ENCODE measurements around the gene RTL10. TPM values are rescaled to one million over a fixed set of nuclear protein-coding genes. Genes with fewer than 3 reads are reported as not detected.

Gene RTL10
- total RNA-seq, 1 experiment from 2014 or later: 21.5 TPM

GRCh38 chr22:19854778-19855503 lies at the start of gene RTL10, which contains the start of gene GNB1L (continued):
- no peak; the same call in 1 of the 2 replicates for TF ChIP-seq ESRRA (CRISPR knock-in tag; IDR thresholded peaks at IDR 0.05; ENCODE audit: borderline replicate concordance)
- TF ChIP-seq PREB (CRISPR knock-in tag; IDR thresholded peaks at IDR 0.05; ENCODE audit: borderline replicate concordance): no peak
- TF ChIP-seq ZNF317 (CRISPR knock-in tag; IDR thresholded peaks at IDR 0.05; ENCODE audit: borderline replicate concordance, low read depth): no peak; the same call in 1 of the 2 replicates
- peak; percentile 19; the same call in 1 of the 2 replicates for TF ChIP-seq PRDM15 (CRISPR knock-in tag; IDR thresholded peaks at IDR 0.05)
- TF ChIP-seq GTF2I (CRISPR knock-in tag; conservative IDR thresholded peaks at IDR 0.05): no peak
- peak; percentile 93 for TF ChIP-seq FOXK1 (CRISPR knock-in tag; IDR thresholded peaks at IDR 0.05)
- peak; percentile 34 for TF ChIP-seq NFYB (CRISPR knock-in tag; conservative IDR thresholded peaks at IDR 0.05; ENCODE audit: low read depth)
- peak; percentile 95 for TF ChIP-seq ZNF232 (CRISPR knock-in tag; IDR thresholded peaks at IDR 0.05)
- TF ChIP-seq ZNF396 (CRISPR knock-in tag; IDR thresholded peaks at IDR 0.05; ENCODE audit: borderline replicate concordance): no peak
- peak; percentile 35; the same call in 1 of the 2 replicates for TF ChIP-seq ZNF281 (CRISPR knock-in tag; IDR thresholded peaks at IDR 0.05)
- TF ChIP-seq, protein P1, sequence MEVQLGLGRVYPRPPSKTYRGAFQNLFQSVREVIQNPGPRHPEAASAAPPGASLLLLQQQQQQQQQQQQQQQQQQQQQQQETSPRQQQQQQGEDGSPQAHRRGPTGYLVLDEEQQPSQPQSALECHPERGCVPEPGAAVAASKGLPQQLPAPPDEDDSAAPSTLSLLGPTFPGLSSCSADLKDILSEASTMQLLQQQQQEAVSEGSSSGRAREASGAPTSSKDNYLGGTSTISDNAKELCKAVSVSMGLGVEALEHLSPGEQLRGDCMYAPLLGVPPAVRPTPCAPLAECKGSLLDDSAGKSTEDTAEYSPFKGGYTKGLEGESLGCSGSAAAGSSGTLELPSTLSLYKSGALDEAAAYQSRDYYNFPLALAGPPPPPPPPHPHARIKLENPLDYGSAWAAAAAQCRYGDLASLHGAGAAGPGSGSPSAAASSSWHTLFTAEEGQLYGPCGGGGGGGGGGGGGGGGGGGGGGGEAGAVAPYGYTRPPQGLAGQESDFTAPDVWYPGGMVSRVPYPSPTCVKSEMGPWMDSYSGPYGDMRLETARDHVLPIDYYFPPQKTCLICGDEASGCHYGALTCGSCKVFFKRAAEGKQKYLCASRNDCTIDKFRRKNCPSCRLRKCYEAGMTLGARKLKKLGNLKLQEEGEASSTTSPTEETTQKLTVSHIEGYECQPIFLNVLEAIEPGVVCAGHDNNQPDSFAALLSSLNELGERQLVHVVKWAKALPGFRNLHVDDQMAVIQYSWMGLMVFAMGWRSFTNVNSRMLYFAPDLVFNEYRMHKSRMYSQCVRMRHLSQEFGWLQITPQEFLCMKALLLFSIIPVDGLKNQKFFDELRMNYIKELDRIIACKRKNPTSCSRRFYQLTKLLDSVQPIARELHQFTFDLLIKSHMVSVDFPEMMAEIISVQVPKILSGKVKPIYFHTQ (CRISPR knock-in tag; IDR thresholded peaks at IDR 0.05): no peak
- no peak for TF ChIP-seq CBFB (CRISPR knock-in tag; IDR thresholded peaks at IDR 0.05; ENCODE audit: low read depth)
- no peak for TF ChIP-seq ZBTB21 (CRISPR knock-in tag; IDR thresholded peaks at IDR 0.05; ENCODE audit: borderline replicate concordance)
- peak; percentile 98 for TF ChIP-seq MAX (CRISPR knock-in tag; IDR thresholded peaks at IDR 0.05)
- TF ChIP-seq, protein P2, sequence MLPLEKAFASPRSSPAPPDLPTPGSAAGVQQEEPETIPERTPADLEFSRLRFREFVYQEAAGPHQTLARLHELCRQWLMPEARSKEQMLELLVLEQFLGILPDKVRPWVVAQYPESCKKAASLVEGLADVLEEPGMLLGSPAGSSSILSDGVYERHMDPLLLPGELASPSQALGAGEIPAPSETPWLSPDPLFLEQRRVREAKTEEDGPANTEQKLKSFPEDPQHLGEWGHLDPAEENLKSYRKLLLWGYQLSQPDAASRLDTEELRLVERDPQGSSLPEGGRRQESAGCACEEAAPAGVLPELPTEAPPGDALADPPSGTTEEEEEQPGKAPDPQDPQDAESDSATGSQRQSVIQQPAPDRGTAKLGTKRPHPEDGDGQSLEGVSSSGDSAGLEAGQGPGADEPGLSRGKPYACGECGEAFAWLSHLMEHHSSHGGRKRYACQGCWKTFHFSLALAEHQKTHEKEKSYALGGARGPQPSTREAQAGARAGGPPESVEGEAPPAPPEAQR (CRISPR knock-in tag; IDR thresholded peaks at IDR 0.05): no peak
- TF ChIP-seq, protein P3, sequence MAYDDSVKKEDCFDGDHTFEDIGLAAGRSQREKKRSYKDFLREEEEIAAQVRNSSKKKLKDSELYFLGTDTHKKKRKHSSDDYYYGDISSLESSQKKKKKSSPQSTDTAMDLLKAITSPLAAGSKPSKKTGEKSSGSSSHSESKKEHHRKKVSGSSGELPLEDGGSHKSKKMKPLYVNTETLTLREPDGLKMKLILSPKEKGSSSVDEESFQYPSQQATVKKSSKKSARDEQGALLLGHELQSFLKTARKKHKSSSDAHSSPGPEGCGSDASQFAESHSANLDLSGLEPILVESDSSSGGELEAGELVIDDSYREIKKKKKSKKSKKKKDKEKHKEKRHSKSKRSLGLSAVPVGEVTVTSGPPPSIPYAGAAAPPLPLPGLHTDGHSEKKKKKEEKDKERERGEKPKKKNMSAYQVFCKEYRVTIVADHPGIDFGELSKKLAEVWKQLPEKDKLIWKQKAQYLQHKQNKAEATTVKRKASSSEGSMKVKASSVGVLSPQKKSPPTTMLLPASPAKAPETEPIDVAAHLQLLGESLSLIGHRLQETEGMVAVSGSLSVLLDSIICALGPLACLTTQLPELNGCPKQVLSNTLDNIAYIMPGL (CRISPR knock-in tag; IDR thresholded peaks at IDR 0.05): peak; percentile 86
- no peak for TF ChIP-seq ZNF416 (CRISPR knock-in tag; IDR thresholded peaks at IDR 0.05)
- no peak for TF ChIP-seq CDX4 (CRISPR knock-in tag; IDR thresholded peaks at IDR 0.05; ENCODE audit: borderline replicate concordance)
- TF ChIP-seq, protein P4, sequence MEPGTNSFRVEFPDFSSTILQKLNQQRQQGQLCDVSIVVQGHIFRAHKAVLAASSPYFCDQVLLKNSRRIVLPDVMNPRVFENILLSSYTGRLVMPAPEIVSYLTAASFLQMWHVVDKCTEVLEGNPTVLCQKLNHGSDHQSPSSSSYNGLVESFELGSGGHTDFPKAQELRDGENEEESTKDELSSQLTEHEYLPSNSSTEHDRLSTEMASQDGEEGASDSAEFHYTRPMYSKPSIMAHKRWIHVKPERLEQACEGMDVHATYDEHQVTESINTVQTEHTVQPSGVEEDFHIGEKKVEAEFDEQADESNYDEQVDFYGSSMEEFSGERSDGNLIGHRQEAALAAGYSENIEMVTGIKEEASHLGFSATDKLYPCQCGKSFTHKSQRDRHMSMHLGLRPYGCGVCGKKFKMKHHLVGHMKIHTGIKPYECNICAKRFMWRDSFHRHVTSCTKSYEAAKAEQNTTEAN (CRISPR knock-in tag; IDR thresholded peaks at IDR 0.05): peak; percentile 92
- TF ChIP-seq HMGA2 (CRISPR knock-in tag; IDR thresholded peaks at IDR 0.05): no peak
